SK-N-SH treated with all-trans-retinoic acid at 6 μM for 48 hours (cell line): ENCODE data around the gene MZT1.

Experiments used
- ATAC-seq: fragments of 200-7000 bp; cut with Tn5 transposase; 3 replicates; pipeline ENCODE4 v1.9.1; 2020; ENCODE audit warnings: mild to moderate bottlenecking, moderate library complexity
- ARNTL ChIP-seq: fragments of 450-650 bp; formaldehyde crosslinking; IDR thresholded peaks from 2 replicates; pipeline ENCODE4 v1.5.0; 2020; ENCODE audit warnings: low read depth, mild to moderate bottlenecking, moderate library complexity, borderline replicate concordance
- BACH2 ChIP-seq: fragments of 250-450 bp; sonication (Bioruptor Pico); IDR thresholded peaks from 2 replicates; pipeline ENCODE4 v1.9.0; 2021; ENCODE audit warnings: mild to moderate bottlenecking, borderline replicate concordance
- CREB5 ChIP-seq: fragments of 250-450 bp; sonication (Bioruptor Pico); IDR thresholded peaks from 2 replicates; pipeline ENCODE4 v1.5.1; 2020; ENCODE audit warnings: low read depth, mild to moderate bottlenecking, moderate library complexity
- CSDC2 ChIP-seq: fragments of 250-450 bp; sonication (Bioruptor Pico); IDR thresholded peaks from 2 replicates; pipeline ENCODE4 v1.5.0; 2020; ENCODE audit warnings: mild to moderate bottlenecking, moderate library complexity
- CSRNP3 ChIP-seq: fragments of 250-450 bp; sonication (Bioruptor Pico); IDR thresholded peaks from 2 replicates; pipeline ENCODE4 v1.5.1; 2021; ENCODE audit warnings: mild to moderate bottlenecking, moderate library complexity
- ESRRG ChIP-seq: fragments of 250-450 bp; sonication (Bioruptor Pico); IDR thresholded peaks from 2 replicates; pipeline ENCODE4 v1.6.1; 2021; ENCODE audit warnings: mild to moderate bottlenecking
- GLIS3 ChIP-seq: fragments of 250-450 bp; sonication (Bioruptor Pico); IDR thresholded peaks from 2 replicates; pipeline ENCODE4 v1.5.0; 2020; ENCODE audit warnings: mild to moderate bottlenecking, moderate library complexity
- ISL1 ChIP-seq: fragments of 250-450 bp; sonication (Bioruptor Pico); IDR thresholded peaks from 2 replicates; pipeline ENCODE4 v2.1.2; 2022; ENCODE audit warnings: mild to moderate bottlenecking, moderate library complexity
- OSR1 ChIP-seq: fragments of 250-450 bp; sonication (Bioruptor Pico); IDR thresholded peaks from 2 replicates; pipeline ENCODE4 v1.8.0; 2022; ENCODE audit warnings: moderate library complexity, mild to moderate bottlenecking, inconsistent platforms
- POU6F1 ChIP-seq: fragments of 250-450 bp; sonication (Bioruptor Pico); IDR thresholded peaks from 2 replicates; pipeline ENCODE4 v1.8.0; 2021; ENCODE audit warnings: low read depth, mild to moderate bottlenecking, moderate library complexity, borderline replicate concordance
- PPARA ChIP-seq: fragments of 250-450 bp; sonication (Bioruptor Pico); IDR thresholded peaks from 2 replicates; pipeline ENCODE4 v1.5.0; 2020; ENCODE audit warnings: mild to moderate bottlenecking, borderline replicate concordance
- RARB ChIP-seq: fragments of 250-450 bp; sonication (Bioruptor Pico); IDR thresholded peaks from 2 replicates; pipeline ENCODE4 v1.8.0; 2021; ENCODE audit warnings: mild to moderate bottlenecking, moderate library complexity
- SNAI2 ChIP-seq: fragments of 250-450 bp; sonication (Bioruptor Pico); IDR thresholded peaks from 2 replicates; pipeline ENCODE4 v1.5.0; 2020; ENCODE audit warnings: mild to moderate bottlenecking, moderate library complexity
- TCF4 ChIP-seq: fragments of 250-450 bp; sonication (Bioruptor Pico); IDR thresholded peaks from 2 replicates; pipeline ENCODE4 v1.8.0; 2021; ENCODE audit warnings: mild to moderate bottlenecking, moderate library complexity, borderline replicate concordance
- TOX ChIP-seq: fragments of 250-450 bp; sonication (Bioruptor Pico); IDR thresholded peaks from 2 replicates; pipeline ENCODE4 v1.8.0; 2021; ENCODE audit warnings: mild to moderate bottlenecking, moderate library complexity, borderline replicate concordance
- TSHZ2 ChIP-seq: fragments of 250-450 bp; sonication (Bioruptor Pico); IDR thresholded peaks from 2 replicates; pipeline ENCODE4 v1.5.0; 2020; ENCODE audit warnings: mild to moderate bottlenecking, moderate library complexity
- ZC3H10 ChIP-seq: fragments of 250-450 bp; sonication (Bioruptor Pico); IDR thresholded peaks from 2 replicates; pipeline ENCODE4 v1.5.1; 2021; ENCODE audit warnings: mild to moderate bottlenecking, moderate library complexity
- ZFP3 ChIP-seq: fragments of 250-450 bp; sonication (Bioruptor Pico); IDR thresholded peaks from 2 replicates; pipeline ENCODE4 v1.5.0; 2020; ENCODE audit warnings: mild to moderate bottlenecking, moderate library complexity
- ZFP30 ChIP-seq: fragments of 450-650 bp; formaldehyde crosslinking; IDR thresholded peaks from 2 replicates; pipeline ENCODE4 v1.5.0; 2022; ENCODE audit warnings: mild to moderate bottlenecking, moderate library complexity
- ZNF565 ChIP-seq: fragments of 450-650 bp; formaldehyde crosslinking; conservative IDR thresholded peaks from 2 replicates; pipeline ENCODE4 v1.5.0; 2020; ENCODE audit warnings: low read depth, mild to moderate bottlenecking, moderate library complexity
- ZNF70 ChIP-seq: fragments of 450-650 bp; formaldehyde crosslinking; IDR thresholded peaks from 2 replicates; pipeline ENCODE4 v1.5.0; 2020; ENCODE audit warnings: mild to moderate bottlenecking, moderate library complexity
- ZNF8 ChIP-seq: fragments of 450-650 bp; formaldehyde crosslinking; IDR thresholded peaks from 2 replicates; pipeline ENCODE4 v1.5.0; 2020; ENCODE audit warnings: mild to moderate bottlenecking, moderate library complexity

MZT1 gene

GRCh38 chr13:72751220-72751619 is 23.8 kb upstream of the MZT1 start:
- TF ChIP-seq ZNF70: no peak
- peak; percentile 90 for TF ChIP-seq ZNF8 (CRISPR knock-in tag)
- ATAC-seq: no peak

GRCh38 chr13:72745260-72745659 is 17.8 kb upstream of the MZT1 start:
- ATAC-seq: no peak
- no peak for TF ChIP-seq TSHZ2 (CRISPR knock-in tag)
- no peak for TF ChIP-seq GLIS3 (CRISPR knock-in tag)
- no peak for TF ChIP-seq ZFP3 (CRISPR knock-in tag)
- TF ChIP-seq ZC3H10 (CRISPR knock-in tag): no peak
- TF ChIP-seq ISL1: no peak
- TF ChIP-seq ZNF8 (CRISPR knock-in tag): no peak
- no peak for TF ChIP-seq CSRNP3 (CRISPR knock-in tag)
- TF ChIP-seq ESRRG (CRISPR knock-in tag): no peak
- no peak for TF ChIP-seq ARNTL (CRISPR knock-in tag)
- TF ChIP-seq BACH2 (CRISPR knock-in tag): no peak
- TF ChIP-seq ZFP30 (CRISPR knock-in tag): no peak
- TF ChIP-seq ZNF70: no peak
- TF ChIP-seq TOX (CRISPR knock-in tag): no peak
- TF ChIP-seq PPARA (CRISPR knock-in tag): no peak
- TF ChIP-seq RARB (CRISPR knock-in tag): no peak
- no peak for TF ChIP-seq POU6F1 (CRISPR knock-in tag)
- TF ChIP-seq OSR1 (CRISPR knock-in tag): no peak
- TF ChIP-seq TCF4 (CRISPR knock-in tag): no peak
- TF ChIP-seq CREB5 (CRISPR knock-in tag): no peak
- no peak for TF ChIP-seq ZNF565

- TF ChIP-seq TCF4 (CRISPR knock-in tag) (no peak), CSRNP3 (CRISPR knock-in tag) (no peak), ZNF70 (no peak), RARB (CRISPR knock-in tag) (no peak), OSR1 (CRISPR knock-in tag) (no peak), ZC3H10 (CRISPR knock-in tag) (no peak), ESRRG (CRISPR knock-in tag) (no peak), CSDC2 (no peak), SNAI2 (CRISPR knock-in tag) (no peak), ZFP30 (CRISPR knock-in tag) (no peak), POU6F1 (CRISPR knock-in tag) (no peak)
- peak; percentile 33; the same call in 2 of the 3 replicates for ATAC-seq
Observed at GRCh38 chr13:72740015-72740414, 12.6 kb upstream of the MZT1 start.
